H1 (cell line): ENCODE data around the gene SLC41A2. TPM values are rescaled to one million over a fixed set of nuclear protein-coding genes. Genes with fewer than 3 reads are reported as not detected.

Source experiments
- FOSL1 ChIP-seq: IDR thresholded peaks from 2 replicates; pipeline ENCODE4 v1.6.1; 2011; ENCODE audit warnings: mild to moderate bottlenecking, low read depth, low read length, moderate library complexity; ENCODE audit not compliant: insufficient read depth
- KDM4A ChIP-seq: IDR thresholded peaks from one replicate; pipeline ENCODE4 v1.7.1; 2012; ENCODE audit warnings: low read depth, mild to moderate bottlenecking, moderate library complexity, low read length, inconsistent platforms; ENCODE audit not compliant: severe bottlenecking
- RNF2 ChIP-seq: fragments of 200-900, 300-1000 bp; sonication (generic); IDR thresholded peaks from 2 replicates; pipeline ENCODE4 v1.7.1; 2016; ENCODE audit warnings: borderline replicate concordance, low read depth, mild to moderate bottlenecking, antibody characterized with exemption, low read length; ENCODE audit not compliant: poor library complexity, severe bottlenecking; ENCODE audit errors: missing control alignments
- SP2 ChIP-seq: IDR thresholded peaks from 2 replicates; pipeline ENCODE4 v1.6.1; 2012; ENCODE audit warnings: mild to moderate bottlenecking, low read length, inconsistent platforms
- YY1 ChIP-seq: IDR thresholded peaks from 2 replicates; pipeline ENCODE4 v1.6.1; 2011; ENCODE audit warnings: low read depth, mild to moderate bottlenecking, low read length
- ZNF274 ChIP-seq: IDR thresholded peaks from 2 replicates; pipeline ENCODE4 v1.7.0; 2012; ENCODE audit warnings: low read length, borderline replicate concordance; ENCODE audit errors: extremely low read depth
- polyA plus RNA-seq, 7 experiments: library from polyadenylated mRNA; depleted of rRNA in 3 of 7; stranded (reverse) in 5 of 7; unstranded in 2 of 7; fragments of >200 nt in 5 of 7; fragments of 200-250 nt in 2 of 7; gene quantifications; 1 replicate in 5 of 7; 2 replicates in 1 of 7; 4 replicates in 1 of 7; pipeline versions ENCODE4 v1.2.1 to v1.2.3, GENCODE V29; 2011 to 2013; ENCODE audit warnings: missing spikeins in 2 of 7, mixed read lengths in 2 of 7
- total RNA-seq: library from RNA; stranded (reverse); fragmentation: NEBNext Ultra II Directional; extraction: Animal tissue kit (Norgen Biotek cat#: 25700); gene quantifications from 2 replicates; pipeline ENCODE4 v1.2.1, GENCODE V29; 2021
- TF ChIP-seq, protein P1 (sequence below): IDR thresholded peaks from 2 replicates; pipeline ENCODE4 v1.6.1; 2012; ENCODE audit warnings: low read length, inconsistent platforms

Gene SLC41A2
- total and polyA plus RNA-seq, 2 of the 8 experiments (the other 6 are each of a cell fraction or from before 2014, with no cell fraction given), result 0.79 to 3.0 TPM

DNA sequence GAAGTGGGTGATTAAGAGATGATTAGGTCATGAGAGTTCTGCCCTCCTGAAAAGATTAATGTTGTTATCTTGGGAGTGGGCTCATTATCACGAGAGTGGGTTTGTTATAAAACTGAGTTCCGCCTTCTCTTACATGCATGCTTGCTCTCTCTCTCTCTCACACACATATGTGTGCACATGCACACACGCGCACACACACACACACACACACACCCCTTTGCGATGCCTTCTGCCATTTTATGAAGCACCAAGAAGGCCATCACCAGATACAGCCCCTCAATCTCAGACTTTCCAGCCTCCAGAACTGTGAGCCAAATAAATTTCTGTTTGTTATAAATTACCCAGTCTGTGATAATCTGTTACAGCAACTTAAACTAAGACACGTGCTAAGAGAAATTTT is 5.7 kb upstream of the SLC41A2 start (continued):
- TF ChIP-seq YY1, result no peak
- no peak for TF ChIP-seq KDM4A
- TF ChIP-seq FOSL1, result no peak
- no peak for TF ChIP-seq SP2
- TF ChIP-seq ZNF274, result no peak
- TF ChIP-seq RNF2, result no peak
- TF ChIP-seq, protein P1, sequence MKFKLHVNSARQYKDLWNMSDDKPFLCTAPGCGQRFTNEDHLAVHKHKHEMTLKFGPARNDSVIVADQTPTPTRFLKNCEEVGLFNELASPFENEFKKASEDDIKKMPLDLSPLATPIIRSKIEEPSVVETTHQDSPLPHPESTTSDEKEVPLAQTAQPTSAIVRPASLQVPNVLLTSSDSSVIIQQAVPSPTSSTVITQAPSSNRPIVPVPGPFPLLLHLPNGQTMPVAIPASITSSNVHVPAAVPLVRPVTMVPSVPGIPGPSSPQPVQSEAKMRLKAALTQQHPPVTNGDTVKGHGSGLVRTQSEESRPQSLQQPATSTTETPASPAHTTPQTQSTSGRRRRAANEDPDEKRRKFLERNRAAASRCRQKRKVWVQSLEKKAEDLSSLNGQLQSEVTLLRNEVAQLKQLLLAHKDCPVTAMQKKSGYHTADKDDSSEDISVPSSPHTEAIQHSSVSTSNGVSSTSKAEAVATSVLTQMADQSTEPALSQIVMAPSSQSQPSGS, result no peak
- TF ChIP-seq, all 59 proteins: peak for 0
